DMS 273 treated with DMSO at 0.1 percent for 48 hours (cell line): ENCODE results near the gene REV3L.
"Not testable (repeated sequence)": the region's sequence is repeated elsewhere in the genome, so short reads cannot be mapped to it uniquely, and the experiment has no call there.

Source experiments
- DNase-seq: peaks from one replicate; lab custom pipeline; 2025; lab: John Stamatoyannopoulos, UW

The REV3L gene

GRCh38 chr6:111260570-111261298 is 222.3 kb downstream of the REV3L start:
- DNase-seq, result no peak

DNA sequence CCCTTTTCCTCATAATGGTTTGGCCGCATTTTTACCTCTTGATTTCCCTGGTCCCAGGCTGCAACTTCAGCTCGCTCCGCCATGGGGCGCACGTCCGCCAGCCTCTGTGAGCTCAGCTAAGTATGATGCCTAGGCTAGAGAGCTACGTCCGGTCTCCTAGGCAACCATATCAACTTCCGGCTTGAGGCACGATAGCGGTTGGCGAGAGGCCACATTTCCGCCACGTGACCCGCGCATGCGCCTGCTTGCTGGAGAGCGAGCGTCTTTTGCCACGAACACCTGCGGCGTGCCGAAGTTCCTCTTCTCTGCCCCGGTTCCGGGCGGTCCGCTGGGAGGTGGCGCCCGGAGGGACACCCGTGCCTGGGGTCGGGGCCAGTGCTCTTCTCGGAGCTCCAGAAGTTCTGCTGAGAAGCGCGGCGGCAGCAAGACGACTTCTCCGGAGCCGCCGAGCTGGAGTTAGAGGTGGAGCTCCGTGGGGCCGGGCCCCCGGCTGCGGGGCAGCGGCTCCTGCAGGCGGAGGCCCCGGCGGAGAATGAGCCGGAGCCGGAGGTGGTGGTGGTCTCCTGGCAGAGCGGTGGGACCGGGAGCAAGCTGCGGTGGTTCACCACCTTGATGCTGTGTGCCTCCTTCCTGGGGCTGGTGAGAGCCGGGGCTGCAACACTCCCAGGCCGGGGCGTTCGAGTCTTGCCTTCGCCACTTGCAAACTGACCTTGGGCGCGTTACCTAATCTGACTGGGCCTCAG is 223.8 kb downstream of the REV3L start:
- peak; percentile 96 for DNase-seq

DNA sequence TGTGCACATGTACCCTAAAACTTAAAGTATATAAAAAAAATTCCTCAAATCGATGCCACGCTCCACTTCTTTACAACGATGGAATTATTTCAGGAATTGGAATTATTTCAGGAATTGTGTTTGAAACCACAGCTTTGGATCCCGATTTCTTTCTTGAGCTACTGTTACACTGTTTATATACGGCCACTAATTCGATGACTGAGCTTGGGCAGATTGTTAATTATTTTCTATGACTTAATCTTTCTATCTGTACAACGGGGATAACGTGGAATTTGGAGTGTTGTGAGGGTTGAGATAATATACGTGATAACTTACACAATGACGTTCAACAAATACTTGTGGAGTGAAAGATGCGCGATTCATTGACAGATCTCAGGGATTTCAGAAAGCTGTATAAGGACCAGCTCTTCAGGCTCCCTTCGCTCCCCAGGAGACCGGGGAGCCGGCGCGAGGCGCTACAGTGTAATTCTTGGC is 224.4 kb downstream of the REV3L start:
- DNase-seq, result no peak

DNA sequence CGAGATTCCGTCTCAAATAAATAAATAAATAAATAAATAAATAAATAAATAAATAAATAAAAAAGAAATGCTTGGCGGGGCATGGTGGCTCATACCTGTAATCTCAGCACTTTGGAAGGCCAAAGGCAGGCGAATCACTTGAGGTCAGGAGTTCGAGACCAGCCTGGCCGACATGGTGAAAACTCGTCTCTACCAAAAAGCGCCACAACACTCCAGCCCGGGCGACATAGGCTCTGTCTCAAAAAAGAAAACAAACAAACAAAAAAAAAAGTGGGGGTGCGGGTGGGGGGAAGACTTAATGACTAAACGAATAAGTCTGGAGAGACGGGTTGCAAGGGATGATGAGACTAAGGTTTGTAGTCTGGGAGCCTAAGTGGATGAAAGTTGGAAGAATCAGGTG is 225.0 kb downstream of the REV3L start:
- DNase-seq, result no peak

GRCh38 chr6:111256646-111257045 is 226.4 kb downstream of the REV3L start:
- DNase-seq, result no peak

- not testable (repeated sequence) for DNase-seq
Observed at GRCh38 chr6:111255838-111256237, 227.2 kb downstream of the REV3L start.

GRCh38 chr6:111254779-111255166 is 228.2 kb downstream of the REV3L start:
- DNase-seq, result no peak

GRCh38 chr6:111254004-111254778 is 228.8 kb downstream of the REV3L start:
- DNase-seq, result no peak

GRCh38 chr6:111252726-111253125 is 230.3 kb downstream of the REV3L start:
- DNase-seq, result no peak

- no peak for DNase-seq
Observed at GRCh38 chr6:111250791-111251354, 232.1 kb downstream of the REV3L start.
